NB4 (cell line): Measurements from ENCODE around the gene FRAT1.

Source experiments
- CTCF ChIP-seq: IDR thresholded peaks from one replicate; pipeline ENCODE4 v1.5.1; 2012; ENCODE audit warnings: low read depth, low read length
- MAX ChIP-seq: IDR thresholded peaks from 2 replicates; pipeline ENCODE4 v1.6.1; 2011; ENCODE audit warnings: low read depth, low read length
- MYC ChIP-seq: IDR thresholded peaks from 2 replicates; pipeline ENCODE4 v1.6.1; 2011; ENCODE audit warnings: low read depth, low read length
- POLR2A ChIP-seq: IDR thresholded peaks from 2 replicates; pipeline ENCODE4 v1.6.1; 2011; ENCODE audit warnings: mild to moderate bottlenecking; ENCODE audit not compliant: insufficient read length; ENCODE audit errors: extremely low read depth

GRCh38 chr10:97318772-97319651 is at the start of gene FRAT1:
- peak; percentile 59 for TF ChIP-seq POLR2A
- TF ChIP-seq CTCF = no peak
- peak; percentile 48; the same call in 1 of the 2 replicates for TF ChIP-seq MAX
- TF ChIP-seq MYC = peak; percentile 12; the same call in 1 of the 2 replicates
